Fibroblast of mammary gland (primary cell): ENCODE measurements around the gene PSMD1.

Experiments
- DNase-seq: peaks from one replicate; pipeline ENCODE4 v3.0.0-alpha.2; 2010; ENCODE audit warnings: low read depth
- H3K4me3 ChIP-seq: 2 replicates; pipeline ENCODE4 v1.5.1; 2011; ENCODE audit warnings: low read depth, mild to moderate bottlenecking, low read length, moderate library complexity; ENCODE audit not compliant: control insufficient read depth
- CTCF ChIP-seq: conservative IDR thresholded peaks from 2 replicates; pipeline ENCODE4 v1.5.1; 2011; ENCODE audit warnings: low read depth, low read length, inconsistent platforms; ENCODE audit not compliant: control insufficient read depth, insufficient read depth

Gene PSMD1

GRCh38 chr2:231117148-231117547 is 60.5 kb downstream of the PSMD1 start:
- no peak for TF ChIP-seq CTCF
- no peak for DNase-seq
- no peak overlapping the region for H3K4me3 ChIP-seq

GRCh38 chr2:231117922-231118613 is 61.4 kb downstream of the PSMD1 start:
- no peak for DNase-seq
- TF ChIP-seq CTCF = no peak
- no peak overlapping the region for H3K4me3 ChIP-seq

GRCh38 chr2:231118614-231118942 is 61.9 kb downstream of the PSMD1 start:
- H3K4me3 ChIP-seq = no peak overlapping the region
- TF ChIP-seq CTCF = no peak
- no peak for DNase-seq

GRCh38 chr2:231123362-231123898 is 66.8 kb downstream of the PSMD1 start:
- peak; percentile 48 for DNase-seq
- TF ChIP-seq CTCF = no peak
- no peak overlapping the region for H3K4me3 ChIP-seq

GRCh38 chr2:231124838-231125568 is 68.3 kb downstream of the PSMD1 start, which contains the start of gene HTR2B:
Gene HTR2B (minus strand): TSS chr2:231125042. CDS start chr2:231123764, 1,278 bp downstream.
- TF ChIP-seq CTCF = no peak
- no peak within 1 kb of the TSS for H3K4me3 ChIP-seq
- peak; percentile 36 for DNase-seq

GRCh38 chr2:231126123-231126522 is 69.5 kb downstream of the PSMD1 start:
- no peak for TF ChIP-seq CTCF
- no peak for DNase-seq
- H3K4me3 ChIP-seq = no peak overlapping the region
